A673 (cell line): ENCODE measurements around the gene ANO1. TPM values are rescaled to one million over a fixed set of nuclear protein-coding genes. Genes with fewer than 3 reads are reported as not detected.

Experiments used
- BruUV-seq: library from RNA; stranded (reverse); fragments of 400-500 nt; replicated peaks from 2 replicates; lab custom pipeline; 2021; lab: Mats Ljungman, UMichigan
- CTCF ChIA-PET: fragments of 300-600 bp; sonication (Branson Sonifier 250); formaldehyde crosslinking; loops from one replicate; lab custom pipeline; 2022; ENCODE audit warnings: antibody characterized with exemption; lab: Charles Lee
- POLR2A ChIA-PET: fragments of 300-600 bp; sonication (Branson Sonifier 250); formaldehyde crosslinking; loops from one replicate; lab custom pipeline; 2022; ENCODE audit warnings: antibody characterized with exemption; ENCODE audit not compliant: low non-redundant PET; lab: Charles Lee
- DNase-seq: peaks from one replicate; pipeline ENCODE4 v3.0.0-alpha.2; 2015; ENCODE audit warnings: low spot score
- H3K27ac ChIP-seq: fragments of 200-600 bp; sonication (generic); 2 replicates; pipeline ENCODE4 v1.5.1; 2016; ENCODE audit warnings: mixed run types, low read depth, mild to moderate bottlenecking, mixed read lengths, antibody characterized with exemption, low read length; ENCODE audit not compliant: poor library complexity, severe bottlenecking
- H3K27me3 ChIP-seq: fragments of 200-600 bp; sonication (generic); replicated peaks from 2 replicates; pipeline ENCODE4 v1.6.1; 2017; ENCODE audit warnings: mixed run types, low read depth, mild to moderate bottlenecking, mixed read lengths, antibody characterized with exemption, low read length; ENCODE audit not compliant: insufficient read depth, poor library complexity
- H3K36me3 ChIP-seq: fragments of 200-600 bp; sonication (generic); 2 replicates; pipeline ENCODE4 v1.6.1; 2016; ENCODE audit warnings: mixed run types, mild to moderate bottlenecking, mixed read lengths, antibody characterized with exemption, low read length; ENCODE audit not compliant: insufficient read depth, poor library complexity, severe bottlenecking
- H3K4me1 ChIP-seq: fragments of 200-600 bp; sonication (generic); 2 replicates; pipeline ENCODE4 v1.6.1; 2017; ENCODE audit warnings: mixed run types, mild to moderate bottlenecking, mixed read lengths, antibody characterized with exemption, low read length; ENCODE audit not compliant: insufficient read depth, poor library complexity, severe bottlenecking
- H3K4me3 ChIP-seq: fragments of 200-600 bp; sonication (generic); 2 replicates; pipeline ENCODE4 v1.5.1; 2016; ENCODE audit warnings: low read depth, mixed run types, mild to moderate bottlenecking, mixed read lengths, low read length; ENCODE audit not compliant: poor library complexity, severe bottlenecking
- H3K9me3 ChIP-seq: fragments of 200-600 bp; sonication (generic); 2 replicates; pipeline ENCODE4 v1.6.1; 2016; ENCODE audit warnings: mixed run types, low read depth, mild to moderate bottlenecking, mixed read lengths, antibody characterized with exemption, low read length; ENCODE audit not compliant: poor library complexity, severe bottlenecking
- CTCF ChIP-seq: fragments of 300-800, 200-600 bp; sonication (generic); conservative IDR thresholded peaks from 2 replicates; pipeline ENCODE4 v1.5.1; 2017; ENCODE audit warnings: low read depth, mild to moderate bottlenecking, antibody characterized with exemption, low read length, moderate library complexity, mixed read lengths
- EZH2 ChIP-seq: fragments of 200-600 bp; sonication (generic); IDR thresholded peaks from 2 replicates; pipeline ENCODE4 v1.6.1; 2017; ENCODE audit warnings: borderline replicate concordance, low read depth, mild to moderate bottlenecking, mixed read lengths, antibody characterized with exemption, low read length; ENCODE audit not compliant: poor library complexity, severe bottlenecking
- intact Hi-C: fragments of 100-400 bp; cut with micrococcal nuclease; formaldehyde crosslinking; loops from one replicate; pipeline ENCODE4 v1.10.0; 2022; ENCODE audit not compliant: unreplicated experiment
- total RNA-seq: library from RNA; stranded (reverse); gene quantifications from 2 replicates; pipeline ENCODE4 v1.2.3, GENCODE V29; 2021

Gene ANO1
- total RNA-seq, 1 experiment from 2014 or later: 0.90 TPM

GRCh38 chr11:70161043-70161625 lies 83.0 kb downstream of the ANO1 start:
- BruUV-seq: no TSS peak
- intact Hi-C loops: no loop called here
- ChIA-PET CTCF (no interaction called here), POLR2A (interaction anchor here (0.5 kb wide), 1 partner anchor 638 kb away, joined by 3 read pairs; no protein-coding TSS in a partner anchor)
- Histone ChIP-seq H3K4me3 (no peak overlapping the region), H3K9me3 (no peaks in the 10 kb centered on the region), H3K27me3 (no peaks in the 10 kb centered on the region), H3K36me3 (no peaks in the 10 kb centered on the region), H3K4me1 (no peaks in the 10 kb centered on the region), H3K27ac (no peak overlapping the region)
- TF ChIP-seq EZH2 (no peak), CTCF (no peak)
- DNase-seq: no peak

GRCh38 chr11:70164705-70165104 lies 86.6 kb downstream of the ANO1 start:
- no peak for DNase-seq
- no peaks in the 10 kb centered on the region for H3K36me3 ChIP-seq
- intact Hi-C loops: no loop called here
- no peaks in the 10 kb centered on the region for H3K9me3 ChIP-seq
- H3K4me1 ChIP-seq: no peaks in the 10 kb centered on the region
- ChIA-PET POLR2A (no interaction called here), CTCF (no interaction called here)
- TF ChIP-seq CTCF (no peak), EZH2 (no peak)
- H3K4me3 ChIP-seq: no peak overlapping the region
- H3K27me3 ChIP-seq: no peaks in the 10 kb centered on the region
- no peak overlapping the region for H3K27ac ChIP-seq
- no TSS peak for BruUV-seq

GRCh38 chr11:70167120-70167519 lies 89.0 kb downstream of the ANO1 start:
- BruUV-seq: no TSS peak
- ChIA-PET CTCF (no interaction called here), POLR2A (no interaction called here)
- Histone ChIP-seq H3K27me3 (no peaks in the 10 kb centered on the region), H3K36me3 (no peaks in the 10 kb centered on the region), H3K9me3 (no peaks in the 10 kb centered on the region), H3K4me1 (no peaks in the 10 kb centered on the region), H3K27ac (no peak overlapping the region), H3K4me3 (no peak overlapping the region)
- DNase-seq: no peak
- no peak for TF ChIP-seq CTCF
- no peak for TF ChIP-seq EZH2
- intact Hi-C loops: no loop called here
